ENCODE results near the gene CDC42BPG.

GRCh38 chr11:64802370-64803157, 41.9 kb downstream of the CDC42BPG start:
- TF ChIP-seq, protein P1, sequence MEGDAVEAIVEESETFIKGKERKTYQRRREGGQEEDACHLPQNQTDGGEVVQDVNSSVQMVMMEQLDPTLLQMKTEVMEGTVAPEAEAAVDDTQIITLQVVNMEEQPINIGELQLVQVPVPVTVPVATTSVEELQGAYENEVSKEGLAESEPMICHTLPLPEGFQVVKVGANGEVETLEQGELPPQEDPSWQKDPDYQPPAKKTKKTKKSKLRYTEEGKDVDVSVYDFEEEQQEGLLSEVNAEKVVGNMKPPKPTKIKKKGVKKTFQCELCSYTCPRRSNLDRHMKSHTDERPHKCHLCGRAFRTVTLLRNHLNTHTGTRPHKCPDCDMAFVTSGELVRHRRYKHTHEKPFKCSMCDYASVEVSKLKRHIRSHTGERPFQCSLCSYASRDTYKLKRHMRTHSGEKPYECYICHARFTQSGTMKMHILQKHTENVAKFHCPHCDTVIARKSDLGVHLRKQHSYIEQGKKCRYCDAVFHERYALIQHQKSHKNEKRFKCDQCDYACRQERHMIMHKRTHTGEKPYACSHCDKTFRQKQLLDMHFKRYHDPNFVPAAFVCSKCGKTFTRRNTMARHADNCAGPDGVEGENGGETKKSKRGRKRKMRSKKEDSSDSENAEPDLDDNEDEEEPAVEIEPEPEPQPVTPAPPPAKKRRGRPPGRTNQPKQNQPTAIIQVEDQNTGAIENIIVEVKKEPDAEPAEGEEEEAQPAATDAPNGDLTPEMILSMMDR (IDR thresholded peaks at IDR 0.05; ENCODE audit: low read length): no peak
- TF ChIP-seq EZH2 (optimal IDR thresholded peaks at IDR 0.05; ENCODE audit: low read depth, low read length): no peak
- no peak for TF ChIP-seq EZH2phosphoT487 (IDR thresholded peaks at IDR 0.05; ENCODE audit: low read length)
